PFSK-1 (cell line): Measurements from ENCODE around the gene MYT1.

Experiments
- POLR2AphosphoS5 ChIP-seq: IDR thresholded peaks from 2 replicates; pipeline ENCODE4 v1.6.1; 2012; ENCODE audit warnings: low read depth, mild to moderate bottlenecking, control low read depth, low read length, moderate library complexity
- REST ChIP-seq, 2 experiments: IDR thresholded peaks; 2 replicates each; pipeline versions ENCODE4 v1.6.1 to v1.8.0; 2011 to 2012; ENCODE audit warnings: low read depth in 2 of 2, low read length in 2 of 2, control low read depth in 1 of 2, inconsistent platforms in 1 of 2, mild to moderate bottlenecking in 1 of 2, moderate library complexity in 1 of 2; ENCODE audit not compliant: insufficient read depth in 1 of 2
- SIN3A ChIP-seq: IDR thresholded peaks from 2 replicates; pipeline ENCODE4 v1.6.1; 2012; ENCODE audit warnings: mild to moderate bottlenecking, low read length, moderate library complexity, borderline replicate concordance; ENCODE audit not compliant: insufficient read depth
- TAF1 ChIP-seq: IDR thresholded peaks from 2 replicates; pipeline ENCODE4 v1.6.1; 2012; ENCODE audit warnings: low read length, control low read depth, borderline replicate concordance; ENCODE audit not compliant: insufficient read depth

GRCh38 chr20:64207641-64208590, 43.7 kb downstream of the MYT1 start:
- no peak for TF ChIP-seq SIN3A
- TF ChIP-seq POLR2AphosphoS5 = no peak
- no peak for TF ChIP-seq TAF1
- TF ChIP-seq REST (IDR thresholded peaks at IDR 0.05; ENCODE audit: insufficient read depth in 1 of 2, low read depth in 2 of 2, low read length in 2 of 2) = no peak
